Testis (tissue), 3 donors: ENCODE measurements around the gene TMEM232. TPM values are rescaled to one million over a fixed set of nuclear protein-coding genes. Genes with fewer than 3 reads are reported as not detected.
"Not testable (repeated sequence)": the region's sequence is repeated elsewhere in the genome, so short reads cannot be mapped to it uniquely, and the experiment has no call there.

Source experiments
- DNase-seq: peaks from one replicate; pipeline ENCODE4 v3.0.0-alpha.2; 2019
- H3K27ac ChIP-seq, 2 donors: fragments of 200-600 bp; sonication (generic); one replicate each; pipeline ENCODE4 v1.5.1; 2019
- H3K27me3 ChIP-seq: fragments of 200-600 bp; sonication (generic); one replicate; pipeline ENCODE4 v1.5.1; 2019
- H3K36me3 ChIP-seq: fragments of 200-600 bp; sonication (generic); one replicate; pipeline ENCODE4 v1.5.1; 2017; ENCODE audit warnings: low read depth; ENCODE audit errors: missing control alignments
- H3K4me1 ChIP-seq: fragments of 200-600 bp; sonication (generic); one replicate; pipeline ENCODE4 v1.5.1; 2019
- H3K4me3 ChIP-seq, 2 donors: fragments of 200-600 bp; sonication (generic); one replicate each; pipeline ENCODE4 v1.5.1; 2017 to 2019
- H3K9me3 ChIP-seq: fragments of 200-600 bp; sonication (generic); one replicate; pipeline ENCODE4 v1.5.1; 2017
- CTCF ChIP-seq, 3 experiments: fragments of 450-650 bp in 2 of 3; fragments of 200-600 bp in 1 of 3; sonication (generic) in 1 of 3; IDR thresholded peaks; one replicate each; pipeline ENCODE4 v1.5.1; 2016 to 2019; ENCODE audit warnings: antibody characterized with exemption in 3 of 3, mild to moderate bottlenecking in 2 of 3, moderate library complexity in 1 of 3
- POLR2A ChIP-seq: fragments of 450-650 bp; IDR thresholded peaks from one replicate; pipeline ENCODE4 v1.6.1; 2017; ENCODE audit warnings: antibody characterized with exemption, mild to moderate bottlenecking, moderate library complexity
- WGBS, 2 donors: methylation state at CpG; one replicate each; pipeline ENCODE4 v1.1.5; 2018; 5-methylcytosine and 5-hydroxymethylcytosine counted together
- intact Hi-C: fragments of 100-400 bp; cut with DNase I; formaldehyde crosslinking; loops from one replicate; pipeline ENCODE4 v1.15.1; 2023; ENCODE audit warnings: low total_unique reads
- polyA plus RNA-seq: library from polyadenylated mRNA; stranded (reverse); fragments of 350-450 nt; fragmentation: Illumina TruSeq; extraction: RNeasy Lipid Tissue Mini Kit (QIAGEN cat#74804); gene quantifications from one replicate; pipeline ENCODE4 v1.2.3, GENCODE V29; 2014; ENCODE audit warnings: low read depth, low replicate concordance; ENCODE audit not compliant: insufficient read depth
- total RNA-seq, 2 donors: library from RNA; depleted of rRNA; stranded (reverse); fragments of >200 nt; gene quantifications; one replicate each; pipeline ENCODE4 v1.2.3, GENCODE V29; 2016

The TMEM232 gene
- total and polyA plus RNA-seq, 3 donors from 2014 or later: 28.1 to 42.6 (median 32.0) TPM

DNA sequence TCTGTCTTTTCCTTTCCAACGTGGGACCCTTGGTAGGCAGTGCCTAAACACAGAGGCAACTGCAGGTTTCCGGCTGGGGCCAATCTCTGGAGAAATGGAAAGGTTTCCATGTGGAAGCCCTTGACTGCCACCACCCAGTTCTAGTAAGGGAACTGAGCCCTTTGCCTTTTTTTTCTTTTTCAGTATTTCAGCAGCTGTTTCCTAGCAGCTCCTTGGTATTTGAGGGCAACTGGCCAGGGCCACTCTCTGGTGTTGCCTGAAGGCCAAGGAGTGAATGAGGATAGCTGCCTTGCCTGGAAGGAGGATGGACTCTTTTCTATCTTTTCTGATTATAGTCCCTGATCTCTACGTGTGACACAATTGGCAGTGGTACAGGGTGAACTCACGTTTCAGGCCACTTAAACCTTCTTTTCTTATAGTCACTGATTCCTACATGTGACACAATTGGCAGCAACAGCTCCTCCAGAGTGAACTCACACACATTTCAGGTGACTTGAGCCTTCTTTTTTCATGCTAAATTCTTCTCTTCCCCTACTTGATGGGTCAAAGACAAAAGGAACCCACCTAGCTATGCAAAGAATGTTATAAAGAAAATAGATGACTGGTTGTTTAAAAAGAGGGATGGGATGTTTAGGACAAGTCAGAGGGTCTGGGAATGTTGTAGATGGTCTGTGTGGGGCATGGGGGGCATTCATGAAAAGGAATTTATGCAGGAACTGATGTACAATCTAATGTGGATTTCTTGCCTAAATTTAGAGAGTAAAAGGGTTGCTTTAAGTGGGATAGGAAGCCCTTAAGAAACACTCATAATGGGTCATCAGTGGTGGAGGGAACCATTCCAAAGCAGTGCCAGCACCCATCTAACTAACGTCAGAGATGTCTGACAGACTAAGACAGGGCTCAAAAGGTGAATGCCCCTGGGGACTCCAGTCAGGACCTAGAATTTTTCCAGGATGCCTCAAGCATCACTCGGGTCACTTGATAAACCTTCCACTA is 190.1 kb downstream of the TMEM232 start:
- Histone ChIP-seq H3K4me3 (no peak overlapping the region), H3K27ac (no peak overlapping the region), H3K9me3 (no peaks in the 10 kb centered on the region), H3K4me1 (no peaks in the 10 kb centered on the region), H3K27me3 (no peaks in the 10 kb centered on the region), H3K36me3 (no peaks in the 10 kb centered on the region)
- peak; percentile 44 for DNase-seq
- WGBS, 2 donors: 49 to 52% methylated on average over 6 of the region's 6 CpGs
- intact Hi-C loops: no loop called here
- TF ChIP-seq POLR2A (no peak), CTCF (IDR thresholded peaks at IDR 0.05) (no peak)

GRCh38 chr5:110535146-110535545 is 191.3 kb downstream of the TMEM232 start:
- intact Hi-C loops, H3K27ac ChIP-seq, DNase-seq, H3K4me1 ChIP-seq, H3K36me3 ChIP-seq, H3K27me3 ChIP-seq, H3K9me3 ChIP-seq, H3K4me3 ChIP-seq: not testable (repeated sequence)
- 84% methylated on average over 7 of the region's 7 CpGs for WGBS, 2 donors

GRCh38 chr5:110525762-110526161 is 200.7 kb downstream of the TMEM232 start:
- Histone ChIP-seq H3K27me3 (no peaks in the 10 kb centered on the region), H3K27ac (no peak overlapping the region), H3K4me1 (no peaks in the 10 kb centered on the region), H3K9me3 (no peaks in the 10 kb centered on the region), H3K36me3 (no peaks in the 10 kb centered on the region), H3K4me3 (no peak overlapping the region)
- intact Hi-C loops: no loop called here
- TF ChIP-seq POLR2A (no peak), CTCF (IDR thresholded peaks at IDR 0.05) (no peak)
- no peak for DNase-seq
- 95 to 97% methylated on average over 1 of the region's 1 CpG for WGBS, 2 donors

- Histone ChIP-seq H3K4me1 (no peaks in the 10 kb centered on the region), H3K27me3 (no peaks in the 10 kb centered on the region), H3K36me3 (no peaks in the 10 kb centered on the region), H3K9me3 (no peaks in the 10 kb centered on the region), H3K27ac (no peak overlapping the region), H3K4me3 (no peak overlapping the region)
- TF ChIP-seq POLR2A (no peak), CTCF (IDR thresholded peaks at IDR 0.05) (no peak)
- intact Hi-C loops: no loop called here
- no peak for DNase-seq
Measured at GRCh38 chr5:110517396-110517795, 209.1 kb downstream of the TMEM232 start.

DNA sequence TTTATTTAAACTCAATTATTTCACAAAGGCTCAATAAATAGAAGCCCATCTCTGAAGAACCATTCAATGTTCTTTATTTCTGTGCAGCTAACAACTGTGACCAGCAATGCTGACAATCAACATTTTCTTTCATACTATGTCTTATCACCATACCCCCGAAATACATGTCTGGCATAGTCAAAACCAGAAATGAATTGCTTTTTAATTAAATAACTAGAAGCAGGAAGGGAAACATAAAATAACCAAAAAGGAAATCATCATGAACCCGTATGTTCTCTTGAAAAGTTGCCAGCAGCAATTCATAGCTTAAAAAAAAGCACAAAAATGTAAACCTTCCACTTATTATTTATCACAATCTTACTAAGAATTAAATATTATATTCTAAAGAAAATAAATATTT is 212.4 kb downstream of the TMEM232 start:
- Histone ChIP-seq H3K4me3 (no peak overlapping the region), H3K27me3 (no peaks in the 10 kb centered on the region), H3K27ac (no peak overlapping the region), H3K36me3 (no peaks in the 10 kb centered on the region), H3K4me1 (no peaks in the 10 kb centered on the region), H3K9me3 (no peaks in the 10 kb centered on the region)
- TF ChIP-seq POLR2A (no peak), CTCF (IDR thresholded peaks at IDR 0.05) (no peak)
- no peak for DNase-seq
- intact Hi-C loops: no loop called here
- 48 to 53% methylated on average over 2 of the region's 2 CpGs for WGBS, 2 donors
